Ishikawa (cell line): Measurements from ENCODE around the gene WNK1.

Experiments
- CEBPB ChIP-seq: IDR thresholded peaks from 2 replicates; pipeline ENCODE4 v1.6.1; 2012
- CREB1 ChIP-seq: IDR thresholded peaks from 2 replicates; pipeline ENCODE4 v1.6.1; 2012; ENCODE audit warnings: low read depth
- EGR1 ChIP-seq: IDR thresholded peaks from 2 replicates; pipeline ENCODE4 v1.6.1; 2012
- EP300 ChIP-seq: IDR thresholded peaks from 2 replicates; pipeline ENCODE4 v1.6.1; 2012; ENCODE audit warnings: borderline replicate concordance
- FOXM1 ChIP-seq: IDR thresholded peaks from 2 replicates; pipeline ENCODE4 v1.6.1; 2012; ENCODE audit warnings: low read depth, borderline replicate concordance
- NFIC ChIP-seq: IDR thresholded peaks from 2 replicates; pipeline ENCODE4 v1.6.1; 2012
- RAD21 ChIP-seq: IDR thresholded peaks from 2 replicates; pipeline ENCODE4 v1.6.1; 2012; ENCODE audit warnings: low read depth
- TAF1 ChIP-seq: IDR thresholded peaks from 2 replicates; pipeline ENCODE4 v1.6.1; 2012; ENCODE audit warnings: low read depth, mild to moderate bottlenecking
- TCF12 ChIP-seq: IDR thresholded peaks from 2 replicates; pipeline ENCODE4 v1.6.1; 2012; ENCODE audit warnings: low read depth
- TEAD4 ChIP-seq: IDR thresholded peaks from 2 replicates; pipeline ENCODE4 v1.6.1; 2012
- YY1 ChIP-seq: IDR thresholded peaks from 2 replicates; pipeline ENCODE4 v1.6.1; 2012; ENCODE audit warnings: low read depth
- ZBTB7A ChIP-seq: IDR thresholded peaks from 2 replicates; pipeline ENCODE4 v1.6.1; 2012; ENCODE audit warnings: low read depth
- TF ChIP-seq, protein P1 (sequence below): IDR thresholded peaks from 2 replicates; pipeline ENCODE4 v1.6.1; 2012; ENCODE audit warnings: low read depth, mild to moderate bottlenecking
- TF ChIP-seq, protein P2 (sequence below): IDR thresholded peaks from 2 replicates; pipeline ENCODE4 v1.6.1; 2012
- TF ChIP-seq, protein P3 (sequence below): IDR thresholded peaks from 2 replicates; pipeline ENCODE4 v1.6.1; 2012

Gene WNK1

DNA sequence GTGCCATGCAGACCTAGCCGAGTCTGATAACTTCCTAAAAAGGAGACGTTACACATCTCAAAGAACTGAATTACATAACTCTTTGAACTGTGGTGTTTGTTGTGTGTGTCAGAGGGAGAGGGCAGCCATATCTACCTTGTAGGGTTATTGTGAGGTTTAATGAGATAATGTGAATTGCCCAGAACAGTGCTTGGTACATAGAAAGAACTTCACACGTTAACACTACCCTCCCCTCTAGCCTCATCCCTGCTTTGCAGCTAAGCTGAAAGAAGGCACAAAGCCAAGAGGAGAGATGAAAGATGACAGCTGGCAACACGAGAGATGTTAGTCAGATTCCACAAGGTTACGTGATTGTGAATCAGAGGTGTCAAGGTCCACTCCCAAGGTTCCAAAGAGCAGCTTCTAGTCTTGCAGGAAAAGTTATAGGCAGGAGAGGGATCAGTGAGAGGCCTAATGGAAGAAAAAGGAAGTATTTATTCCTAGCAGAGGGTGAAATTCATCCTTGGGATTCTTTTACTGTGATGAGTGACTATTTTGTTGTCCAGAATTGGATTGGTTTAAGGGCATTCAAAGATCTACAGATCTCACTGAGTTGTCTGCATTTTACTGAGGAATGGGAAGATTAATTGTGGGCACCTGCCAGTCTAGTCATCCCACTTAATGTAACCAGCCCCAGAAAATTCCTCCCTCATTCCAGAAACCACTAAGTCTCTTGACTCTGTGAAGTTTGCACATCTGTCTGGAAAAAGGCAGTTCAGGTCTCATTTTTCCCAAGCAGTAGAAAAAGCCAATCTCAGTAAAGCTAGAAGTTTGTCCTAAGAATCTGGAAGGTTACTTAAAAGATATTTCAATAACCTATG is 25.9 kb upstream of the WNK1 start:
- TF ChIP-seq, protein P1, sequence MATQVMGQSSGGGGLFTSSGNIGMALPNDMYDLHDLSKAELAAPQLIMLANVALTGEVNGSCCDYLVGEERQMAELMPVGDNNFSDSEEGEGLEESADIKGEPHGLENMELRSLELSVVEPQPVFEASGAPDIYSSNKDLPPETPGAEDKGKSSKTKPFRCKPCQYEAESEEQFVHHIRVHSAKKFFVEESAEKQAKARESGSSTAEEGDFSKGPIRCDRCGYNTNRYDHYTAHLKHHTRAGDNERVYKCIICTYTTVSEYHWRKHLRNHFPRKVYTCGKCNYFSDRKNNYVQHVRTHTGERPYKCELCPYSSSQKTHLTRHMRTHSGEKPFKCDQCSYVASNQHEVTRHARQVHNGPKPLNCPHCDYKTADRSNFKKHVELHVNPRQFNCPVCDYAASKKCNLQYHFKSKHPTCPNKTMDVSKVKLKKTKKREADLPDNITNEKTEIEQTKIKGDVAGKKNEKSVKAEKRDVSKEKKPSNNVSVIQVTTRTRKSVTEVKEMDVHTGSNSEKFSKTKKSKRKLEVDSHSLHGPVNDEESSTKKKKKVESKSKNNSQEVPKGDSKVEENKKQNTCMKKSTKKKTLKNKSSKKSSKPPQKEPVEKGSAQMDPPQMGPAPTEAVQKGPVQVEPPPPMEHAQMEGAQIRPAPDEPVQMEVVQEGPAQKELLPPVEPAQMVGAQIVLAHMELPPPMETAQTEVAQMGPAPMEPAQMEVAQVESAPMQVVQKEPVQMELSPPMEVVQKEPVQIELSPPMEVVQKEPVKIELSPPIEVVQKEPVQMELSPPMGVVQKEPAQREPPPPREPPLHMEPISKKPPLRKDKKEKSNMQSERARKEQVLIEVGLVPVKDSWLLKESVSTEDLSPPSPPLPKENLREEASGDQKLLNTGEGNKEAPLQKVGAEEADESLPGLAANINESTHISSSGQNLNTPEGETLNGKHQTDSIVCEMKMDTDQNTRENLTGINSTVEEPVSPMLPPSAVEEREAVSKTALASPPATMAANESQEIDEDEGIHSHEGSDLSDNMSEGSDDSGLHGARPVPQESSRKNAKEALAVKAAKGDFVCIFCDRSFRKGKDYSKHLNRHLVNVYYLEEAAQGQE = no peak
- TF ChIP-seq NFIC (no peak), TCF12 (no peak), TEAD4 (no peak), ZBTB7A (no peak), FOXM1 (no peak), RAD21 (no peak), EP300 (no peak), CREB1 (no peak), EGR1 (no peak), YY1 (no peak), CEBPB (no peak), TAF1 (no peak)
- TF ChIP-seq, protein P2, sequence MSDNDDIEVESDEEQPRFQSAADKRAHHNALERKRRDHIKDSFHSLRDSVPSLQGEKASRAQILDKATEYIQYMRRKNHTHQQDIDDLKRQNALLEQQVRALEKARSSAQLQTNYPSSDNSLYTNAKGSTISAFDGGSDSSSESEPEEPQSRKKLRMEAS = no peak
- TF ChIP-seq, protein P3, sequence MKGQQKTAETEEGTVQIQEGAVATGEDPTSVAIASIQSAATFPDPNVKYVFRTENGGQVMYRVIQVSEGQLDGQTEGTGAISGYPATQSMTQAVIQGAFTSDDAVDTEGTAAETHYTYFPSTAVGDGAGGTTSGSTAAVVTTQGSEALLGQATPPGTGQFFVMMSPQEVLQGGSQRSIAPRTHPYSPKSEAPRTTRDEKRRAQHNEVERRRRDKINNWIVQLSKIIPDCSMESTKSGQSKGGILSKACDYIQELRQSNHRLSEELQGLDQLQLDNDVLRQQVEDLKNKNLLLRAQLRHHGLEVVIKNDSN = no peak

DNA sequence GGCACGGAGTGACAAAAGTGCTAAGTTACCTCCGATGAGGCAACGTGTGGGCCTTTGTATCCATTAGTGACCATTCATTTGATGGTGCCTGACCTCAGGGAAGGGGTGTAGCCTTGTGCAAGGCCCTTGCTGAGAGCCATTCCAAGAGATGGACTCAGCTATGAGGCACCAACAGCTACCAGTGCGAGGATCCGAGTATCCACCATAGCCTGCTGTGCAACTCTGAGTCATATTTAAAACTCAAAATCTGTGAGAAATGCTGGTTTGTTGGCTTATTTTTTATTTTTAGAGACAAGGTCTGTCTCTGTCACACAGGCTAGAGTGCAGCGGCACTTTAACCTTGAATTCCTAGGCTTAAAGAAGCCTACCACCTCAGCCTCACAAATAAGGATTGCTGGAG is 25.1 kb upstream of the WNK1 start:
- TF ChIP-seq ZBTB7A (no peak), EP300 (no peak), FOXM1 (no peak)

DNA sequence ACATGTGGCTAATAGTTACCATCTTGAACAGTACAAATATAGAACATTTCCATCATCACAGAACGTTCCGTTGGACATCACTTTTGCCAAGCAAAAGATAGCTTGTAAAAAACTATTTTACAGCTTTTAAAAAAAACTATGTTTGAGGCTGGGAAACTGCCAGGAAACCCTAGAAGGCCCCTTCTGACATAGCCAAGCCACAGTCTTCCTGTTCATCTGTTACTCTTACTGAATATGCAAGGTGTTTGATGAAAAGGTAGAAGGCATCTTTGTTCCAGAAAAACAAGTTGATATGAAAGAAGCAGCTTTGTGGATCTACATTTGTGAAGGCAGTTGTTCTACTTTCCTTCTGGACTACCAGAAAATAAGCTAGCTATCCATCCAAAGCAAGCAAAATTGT is 23.6 kb upstream of the WNK1 start:
- TF ChIP-seq TEAD4 (no peak), CEBPB (no peak), YY1 (no peak), EGR1 (no peak), TCF12 (no peak), NFIC (no peak), EP300 (no peak), CREB1 (no peak), FOXM1 (no peak), RAD21 (no peak), TAF1 (no peak), ZBTB7A (no peak)
- TF ChIP-seq, protein P1 = no peak
- TF ChIP-seq, protein P2 = no peak
- TF ChIP-seq, protein P3 = no peak

DNA sequence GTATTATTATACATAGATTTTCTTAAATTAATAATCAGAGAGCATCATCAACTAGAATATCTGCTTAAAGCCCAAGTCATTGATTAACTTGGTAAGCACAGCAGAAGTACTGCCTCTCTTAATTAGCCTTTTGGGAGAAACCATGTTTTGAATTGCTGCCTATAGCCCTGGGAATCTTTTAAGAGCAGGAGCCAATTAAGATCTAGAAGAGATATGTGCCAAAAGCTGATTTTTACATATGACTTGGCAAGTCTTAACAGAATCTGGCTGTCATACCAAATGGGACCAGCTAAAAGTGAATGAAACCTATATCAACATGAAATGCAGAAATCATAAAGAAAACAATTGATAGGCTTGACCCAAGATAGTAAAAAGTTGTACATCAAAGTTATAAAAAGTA is 23.2 kb upstream of the WNK1 start:
- TF ChIP-seq RAD21 (no peak), CREB1 (no peak), ZBTB7A (no peak), TAF1 (no peak), NFIC (no peak)
- TF ChIP-seq, protein P2 = no peak

DNA sequence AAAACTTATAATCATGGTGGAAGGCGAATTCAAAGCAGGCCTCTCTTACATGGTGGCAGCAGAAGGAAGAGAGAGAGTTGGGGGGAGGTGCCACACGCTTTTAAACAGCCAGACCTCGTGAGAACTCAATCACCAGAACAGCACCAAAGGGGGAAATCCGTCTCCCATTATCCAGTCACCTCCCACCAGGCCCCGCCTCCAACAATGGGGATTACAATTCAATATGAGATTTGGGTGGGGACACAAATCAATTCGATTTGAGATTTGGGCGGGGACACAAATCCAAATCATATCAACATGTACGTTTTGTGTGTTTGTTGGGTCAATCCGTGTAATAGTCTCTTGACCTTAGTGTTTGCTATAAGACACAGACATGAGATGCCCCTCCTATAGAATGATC is 21.8 kb upstream of the WNK1 start:
- TF ChIP-seq TEAD4 (no peak), EGR1 (no peak), CEBPB (no peak), YY1 (no peak), TCF12 (no peak), FOXM1 (no peak), TAF1 (no peak), ZBTB7A (no peak), CREB1 (no peak), NFIC (no peak), RAD21 (no peak), EP300 (no peak)
- TF ChIP-seq, protein P2 = no peak
- TF ChIP-seq, protein P3 = no peak
- TF ChIP-seq, protein P1 = no peak
